Medulla oblongata (tissue), 1 donor: ENCODE data around the gene LRRC36.
"Not testable (repeated sequence)": the region's sequence is repeated elsewhere in the genome, so short reads cannot be mapped to it uniquely, and the experiment has no call there.

Source experiments
- DNase-seq: peaks from one replicate; pipeline ENCODE4 v3.0.0-alpha.2; 2015; ENCODE audit errors: extremely low spot score

The LRRC36 gene

GRCh38 chr16:67346341-67346740, 19.7 kb downstream of the LRRC36 start:
- no peak for DNase-seq

- DNase-seq = peak; percentile 32
Observed at GRCh38 chr16:67349172-67349571, 22.6 kb downstream of the LRRC36 start.

GRCh38 chr16:67350324-67350723, 23.7 kb downstream of the LRRC36 start:
- DNase-seq = no peak

DNA sequence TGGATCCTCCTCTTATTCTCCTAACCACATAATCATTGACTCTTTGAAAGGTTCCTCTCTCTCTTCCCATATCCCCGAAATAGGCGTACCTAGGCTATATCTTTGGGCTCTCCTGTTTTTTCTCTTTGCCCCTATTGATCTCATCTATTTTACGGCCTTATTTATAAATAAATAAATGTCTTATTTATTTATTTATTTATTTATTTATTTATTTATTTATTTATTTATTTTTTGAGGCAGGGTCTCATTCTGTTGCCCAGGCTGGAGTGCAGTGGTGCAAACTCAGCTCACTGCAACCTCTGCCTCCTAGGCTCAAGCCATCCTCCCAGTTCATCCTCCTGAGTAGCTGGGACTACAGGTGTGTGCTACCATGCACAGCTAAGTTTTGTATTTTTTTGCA, 25.8 kb downstream of the LRRC36 start:
- DNase-seq = not testable (repeated sequence)

GRCh38 chr16:67356396-67356795, 29.8 kb downstream of the LRRC36 start:
- peak; percentile 25 for DNase-seq

DNA sequence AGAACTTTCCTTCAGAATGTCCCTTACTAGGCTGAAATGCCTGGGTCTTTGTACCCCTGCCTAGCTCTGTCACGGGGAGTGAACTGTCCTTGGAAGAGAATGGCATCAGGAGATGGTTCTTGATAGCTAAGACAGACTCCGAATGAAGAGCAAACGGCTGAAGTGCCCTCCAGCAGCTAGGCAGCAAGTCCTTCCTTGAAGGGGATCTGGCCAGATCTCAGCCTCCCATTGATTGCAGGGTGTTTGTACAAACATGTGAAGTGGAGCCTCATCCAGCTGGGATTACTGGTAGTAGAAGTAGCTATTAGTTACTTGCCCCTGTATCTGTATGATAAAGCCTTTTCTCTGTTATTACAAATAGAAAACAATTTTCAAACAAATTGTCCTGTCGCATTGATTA, 30.9 kb downstream of the LRRC36 start:
- DNase-seq = no peak

GRCh38 chr16:67359540-67360269, 33.1 kb downstream of the LRRC36 start:
- DNase-seq = not testable (repeated sequence)

DNA sequence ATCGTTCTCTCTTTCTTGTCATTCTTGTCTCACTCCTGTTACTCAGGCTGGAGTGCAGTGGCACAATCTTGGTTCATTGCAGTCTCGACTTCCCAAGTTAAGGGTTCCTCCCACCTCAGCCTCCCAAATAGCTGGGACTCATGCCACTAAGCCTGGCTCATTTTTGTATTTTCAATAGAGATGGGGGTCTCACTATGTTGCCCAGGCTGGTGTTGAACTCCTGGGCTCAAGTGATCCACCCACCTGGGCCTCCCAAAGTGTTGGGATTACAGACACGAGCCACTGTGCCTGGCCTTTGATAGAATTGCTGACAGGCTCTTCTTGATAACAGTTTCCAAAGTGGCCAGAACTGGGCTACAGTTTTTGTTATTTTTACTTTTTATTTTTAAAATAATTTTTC, 34.4 kb downstream of the LRRC36 start:
- no peak for DNase-seq

GRCh38 chr16:67364600-67365235, 38.1 kb downstream of the LRRC36 start:
- DNase-seq = peak; percentile 23

DNA sequence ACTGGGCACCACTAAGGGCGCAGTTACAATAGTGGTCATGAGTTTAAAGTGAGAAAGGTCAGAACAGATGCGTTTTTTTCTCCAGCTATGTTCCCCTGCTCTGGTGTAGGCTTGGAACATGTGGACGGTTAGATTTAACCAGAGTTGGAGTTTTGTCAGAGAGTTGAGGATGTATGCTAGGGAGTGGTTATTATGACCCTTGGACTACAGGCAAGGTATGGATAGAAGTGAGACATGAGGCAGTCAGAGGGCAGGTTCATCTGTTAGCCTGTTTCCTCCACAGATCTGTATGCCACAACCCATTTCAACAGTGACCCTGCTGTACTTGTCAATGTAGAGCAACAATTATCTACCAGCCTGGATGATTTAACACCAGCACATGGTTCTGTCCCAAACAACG, 44.0 kb downstream of the LRRC36 start:
- no peak for DNase-seq

DNA sequence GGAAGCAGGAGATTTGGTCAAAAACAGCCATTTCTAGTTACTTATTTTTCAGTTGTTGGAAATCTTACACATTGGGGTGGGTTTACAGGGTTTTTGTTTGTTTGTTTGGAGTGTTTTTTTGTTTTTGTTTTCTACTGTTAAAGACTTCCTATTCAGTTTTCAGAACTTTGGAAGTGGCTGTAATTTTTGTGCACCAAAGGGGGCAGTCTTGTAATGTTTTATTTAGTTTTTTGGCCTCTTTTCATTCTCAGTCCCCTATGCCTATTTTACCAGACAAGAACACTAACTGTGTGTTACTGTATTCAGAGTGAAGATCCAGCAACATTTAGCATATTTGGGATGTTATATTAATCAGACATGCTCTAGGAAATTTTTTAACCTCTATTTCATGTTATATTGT, 46.0 kb downstream of the LRRC36 start:
- peak; percentile 76 for DNase-seq

DNA sequence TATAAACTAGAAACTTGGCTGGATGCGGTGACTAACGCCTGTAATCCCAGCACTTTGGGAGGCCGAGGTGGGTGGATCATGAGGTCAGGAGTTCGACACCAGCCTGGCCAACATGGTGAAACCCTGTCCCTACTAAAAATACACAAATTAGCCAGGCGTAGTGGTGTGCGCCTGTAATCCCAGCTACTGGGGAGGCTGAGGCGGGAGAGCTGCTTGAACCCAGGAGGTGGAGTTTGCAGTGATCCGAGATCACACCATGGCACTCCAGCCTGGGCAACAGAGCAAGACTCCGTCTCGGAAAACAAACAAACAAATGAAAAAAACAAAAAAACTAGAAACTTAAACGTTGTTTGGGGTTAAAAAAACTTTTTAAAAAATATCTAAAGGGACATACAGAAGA, 49.4 kb downstream of the LRRC36 start:
- DNase-seq = not testable (repeated sequence)

GRCh38 chr16:67378642-67379041, 52.0 kb downstream of the LRRC36 start:
- DNase-seq = no peak

DNA sequence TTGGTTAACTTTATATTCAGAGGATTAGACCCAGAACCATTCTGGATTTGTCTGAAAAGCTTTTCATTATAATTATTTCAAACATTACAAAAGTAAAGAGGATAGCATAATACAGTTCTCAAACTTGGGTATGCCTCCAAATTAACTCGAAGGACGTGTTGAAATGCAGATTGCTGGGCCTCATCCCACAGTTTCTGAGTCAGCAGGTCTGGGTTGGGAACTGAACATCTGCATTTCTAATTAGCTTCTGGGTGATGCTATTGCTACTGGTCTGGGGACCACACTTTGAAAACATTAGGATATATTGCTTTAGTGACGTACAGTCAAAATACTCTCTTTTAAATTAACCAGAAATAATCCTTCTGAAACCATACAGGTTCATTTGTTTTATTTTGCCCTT, 56.7 kb downstream of the LRRC36 start:
- no peak for DNase-seq

- DNase-seq = no peak
Observed at GRCh38 chr16:67384778-67385510, 58.3 kb downstream of the LRRC36 start.

GRCh38 chr16:67386861-67387455, 60.3 kb downstream of the LRRC36 start:
- no peak for DNase-seq

DNA sequence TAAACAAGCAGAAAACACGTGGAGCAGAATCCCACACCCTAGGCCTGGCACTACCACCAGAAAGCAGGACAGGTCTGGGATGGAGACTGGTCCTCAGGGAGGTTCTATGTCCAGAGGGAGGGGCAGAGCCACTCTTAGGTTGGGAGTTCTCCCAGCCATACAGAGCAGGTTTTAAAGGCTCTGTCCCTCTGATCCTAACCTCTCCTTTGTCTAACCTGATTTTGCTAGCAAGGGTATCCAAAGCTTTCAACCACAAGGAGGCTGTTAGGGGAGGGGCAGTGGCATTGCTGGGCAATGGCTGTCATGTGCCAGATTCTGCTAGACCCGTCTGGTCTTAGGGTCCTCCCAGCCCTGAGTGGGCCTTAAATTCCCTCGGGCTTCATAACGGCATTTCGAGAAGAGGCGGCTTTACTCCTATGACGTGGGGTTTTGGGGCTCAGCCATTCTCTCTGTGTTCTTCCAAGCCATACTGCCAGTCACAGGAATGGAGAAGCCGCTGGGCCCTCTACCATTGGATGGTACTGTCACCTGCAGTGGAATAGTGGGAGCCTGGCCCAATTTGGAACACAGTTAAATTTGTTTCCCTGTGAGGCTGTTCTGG, 61.0 kb downstream of the LRRC36 start:
- DNase-seq = no peak

DNA sequence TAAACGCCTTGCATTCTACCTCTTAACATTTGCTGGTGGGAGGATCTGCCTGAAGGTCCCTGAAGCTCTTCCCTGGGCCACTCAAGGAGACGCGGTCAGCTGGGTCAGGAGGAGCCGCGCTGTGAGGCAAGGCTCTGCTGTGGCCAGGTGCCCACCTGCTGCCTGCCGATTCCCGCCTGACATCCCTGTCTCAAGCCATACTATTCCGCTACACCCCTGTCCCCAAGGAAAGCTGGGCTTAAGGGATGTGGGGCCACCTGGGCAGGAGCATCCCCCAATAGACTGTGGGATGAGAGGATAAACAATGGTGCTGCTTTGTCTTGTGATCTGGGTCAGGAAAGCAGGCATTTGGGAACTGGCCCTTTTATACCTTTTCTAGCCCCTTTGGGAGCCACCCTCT, 61.6 kb downstream of the LRRC36 start:
- DNase-seq = no peak

- no peak for DNase-seq
Observed at GRCh38 chr16:67388591-67388990, 62.0 kb downstream of the LRRC36 start.

DNA sequence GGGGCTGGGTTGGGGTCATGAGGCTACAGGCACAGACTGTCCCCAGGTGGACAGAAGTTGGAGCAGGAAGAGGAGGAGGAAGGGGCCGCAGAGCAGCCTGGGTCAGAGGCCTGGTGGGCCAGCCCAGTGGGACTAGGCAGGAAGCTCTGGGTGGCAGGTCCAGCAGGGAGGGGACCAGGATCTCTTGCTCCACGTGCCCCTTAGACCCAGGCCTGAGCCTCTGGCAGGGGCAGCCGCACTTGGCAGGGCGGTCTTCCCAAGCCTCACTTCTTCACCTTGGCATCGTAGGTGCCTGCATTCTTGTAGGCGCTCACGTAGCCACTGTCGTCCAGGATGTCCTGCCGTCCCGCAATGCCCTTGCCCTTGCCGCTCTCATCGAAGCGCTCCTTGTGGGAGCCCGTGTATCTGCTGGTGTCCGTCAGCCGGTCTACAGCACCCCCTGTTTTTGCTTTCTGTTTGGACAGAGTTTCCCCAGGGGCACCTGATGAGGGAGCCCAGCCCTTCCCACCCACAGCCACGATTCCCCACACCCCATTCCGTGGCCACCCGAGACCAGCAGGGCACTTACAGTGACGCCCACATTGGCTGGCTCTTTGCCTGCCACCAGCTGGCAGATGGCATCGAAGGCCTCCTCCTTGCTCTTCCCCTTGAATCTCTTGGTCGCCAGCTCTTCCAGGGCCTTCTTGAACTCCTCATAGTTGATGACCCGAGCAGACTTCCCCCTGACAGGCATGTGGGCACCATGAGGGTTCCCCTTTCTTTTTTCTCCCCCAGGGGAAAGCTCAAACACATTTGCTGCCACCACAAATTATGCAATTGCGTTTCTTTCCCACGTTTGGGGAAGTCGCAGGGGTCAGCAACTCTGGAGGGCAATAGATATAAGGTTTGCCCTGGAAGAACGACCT, 63.5 kb downstream of the LRRC36 start:
- peak; percentile 89 for DNase-seq

DNA sequence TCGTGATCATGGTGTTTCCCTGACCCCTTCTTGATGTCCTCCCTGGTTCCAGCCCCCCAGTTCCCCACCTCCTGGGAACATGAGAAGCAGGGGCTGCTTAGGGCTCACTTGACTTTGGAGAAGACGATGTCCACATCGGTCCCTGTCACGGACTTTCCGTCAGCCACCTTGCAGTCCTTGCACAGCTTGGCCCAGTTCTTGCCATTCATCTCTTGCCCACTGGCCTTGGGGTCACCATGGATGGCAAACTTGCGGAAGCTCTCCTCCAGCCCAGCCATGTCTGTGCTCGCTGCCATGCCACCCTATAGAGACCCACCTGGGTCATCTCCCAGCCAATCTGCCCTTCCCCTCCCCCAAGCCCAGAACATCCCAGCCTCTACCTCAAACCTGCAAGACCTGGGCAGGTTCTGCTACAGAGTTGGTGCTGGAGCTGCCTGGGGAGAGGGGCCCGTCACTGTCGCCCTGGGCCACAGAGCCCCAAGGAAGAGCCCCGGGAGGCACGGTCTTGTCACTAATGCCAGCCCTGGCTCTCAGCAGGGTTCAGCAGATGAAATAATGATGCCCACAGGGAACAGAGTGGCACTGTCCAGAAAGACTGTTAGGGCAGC, 64.3 kb downstream of the LRRC36 start:
- no peak for DNase-seq
